Measurements from ENCODE around the gene P2RY8. TPM values are rescaled to one million over a fixed set of nuclear protein-coding genes. Genes with fewer than 3 reads are reported as not detected.

The P2RY8 gene
- total RNA-seq, 1 experiment from 2014 or later: not detected

GRCh38 chrX:1535241-1536041 is 1.5 kb downstream of the P2RY8 start:
- H3K27ac Mint-ChIP-seq (ENCODE audit: unreplicated experiment): no peak overlapping the region
- intact Hi-C loops (cut with micrococcal nuclease; ENCODE audit: unreplicated experiment): no loop called here
- H3K4me1 Mint-ChIP-seq (ENCODE audit: low read depth, unreplicated experiment): peaks cover 6% of the 10 kb centered on the region
- no peaks in the 10 kb centered on the region for H3K27me3 Mint-ChIP-seq (ENCODE audit: unreplicated experiment)
- H3K4me3 Mint-ChIP-seq (ENCODE audit: low read depth, unreplicated experiment): no peak overlapping the region
- H3K36me3 Mint-ChIP-seq (ENCODE audit: insufficient read depth, unreplicated experiment): no peaks in the 10 kb centered on the region
- no peak for DNase-seq
- no peaks in the 10 kb centered on the region for H3K9me3 Mint-ChIP-seq (ENCODE audit: low read depth, unreplicated experiment)
- CTCF ChIA-PET: no interaction called here
- TF ChIP-seq CTCF (IDR thresholded peaks at IDR 0.05; ENCODE audit: unreplicated experiment): no peak
- no TSS peak for BruUV-seq (replicated peaks)

- intact Hi-C loops (cut with micrococcal nuclease; ENCODE audit: unreplicated experiment): no loop called here
- Mint-ChIP-seq H3K9me3 (ENCODE audit: low read depth, unreplicated experiment) (no peaks in the 10 kb centered on the region), H3K27me3 (ENCODE audit: unreplicated experiment) (no peaks in the 10 kb centered on the region), H3K27ac (ENCODE audit: unreplicated experiment) (no peak overlapping the region), H3K4me3 (ENCODE audit: low read depth, unreplicated experiment) (no peak overlapping the region), H3K4me1 (ENCODE audit: low read depth, unreplicated experiment) (peaks cover 6% of the 10 kb centered on the region), H3K36me3 (ENCODE audit: insufficient read depth, unreplicated experiment) (no peaks in the 10 kb centered on the region)
- DNase-seq: no peak
- BruUV-seq (replicated peaks): no TSS peak
- no peak for TF ChIP-seq CTCF (IDR thresholded peaks at IDR 0.05; ENCODE audit: unreplicated experiment)
- CTCF ChIA-PET: no interaction called here
Observed at GRCh38 chrX:1534301-1535168, 2.5 kb downstream of the P2RY8 start.

- no TSS peak for BruUV-seq (replicated peaks)
- no peak for TF ChIP-seq CTCF (IDR thresholded peaks at IDR 0.05; ENCODE audit: unreplicated experiment)
- intact Hi-C loops (cut with micrococcal nuclease; ENCODE audit: unreplicated experiment): no loop called here
- Mint-ChIP-seq H3K9me3 (ENCODE audit: low read depth, unreplicated experiment) (no peaks in the 10 kb centered on the region), H3K4me1 (ENCODE audit: low read depth, unreplicated experiment) (peaks cover 6% of the 10 kb centered on the region), H3K27me3 (ENCODE audit: unreplicated experiment) (no peaks in the 10 kb centered on the region), H3K4me3 (ENCODE audit: low read depth, unreplicated experiment) (no peak overlapping the region), H3K27ac (ENCODE audit: unreplicated experiment) (no peak overlapping the region), H3K36me3 (ENCODE audit: insufficient read depth, unreplicated experiment) (no peaks in the 10 kb centered on the region)
- CTCF ChIA-PET: no interaction called here
- no peak for DNase-seq
Observed at GRCh38 chrX:1533058-1533457, 3.9 kb downstream of the P2RY8 start.

GRCh38 chrX:1531096-1531890 is 5.7 kb downstream of the P2RY8 start:
- Mint-ChIP-seq H3K27me3 (ENCODE audit: unreplicated experiment) (no peaks in the 10 kb centered on the region), H3K27ac (ENCODE audit: unreplicated experiment) (no peak overlapping the region), H3K4me3 (ENCODE audit: low read depth, unreplicated experiment) (no peak overlapping the region), H3K4me1 (ENCODE audit: low read depth, unreplicated experiment) (no peaks in the 10 kb centered on the region), H3K9me3 (ENCODE audit: low read depth, unreplicated experiment) (no peaks in the 10 kb centered on the region), H3K36me3 (ENCODE audit: insufficient read depth, unreplicated experiment) (no peaks in the 10 kb centered on the region)
- CTCF ChIA-PET: no interaction called here
- intact Hi-C loops (cut with micrococcal nuclease; ENCODE audit: unreplicated experiment): no loop called here
- DNase-seq: no peak
- TF ChIP-seq CTCF (IDR thresholded peaks at IDR 0.05; ENCODE audit: unreplicated experiment): no peak
- BruUV-seq (replicated peaks): no TSS peak
